Pancreas (tissue), 10 donors: ENCODE measurements around the gene GLP2R. TPM values are rescaled to one million over a fixed set of nuclear protein-coding genes. Genes with fewer than 3 reads are reported as not detected.

Source experiments
- ATAC-seq, 4 donors: fragments of 200-7000 bp; cut with Tn5 transposase; one replicate each; pipeline versions ENCODE4 v1.8.0 to v1.9.1; 2020; ENCODE audit warnings: mild to moderate bottlenecking in 4 of 4, moderate library complexity in 4 of 4
- DNase-seq, 6 donors: peaks; one replicate each; pipeline ENCODE4 v3.0.0-alpha.2; 2020
- FAIRE-seq: peaks from 2 replicates; lab custom pipeline; 2012; peaks lifted over from hg19 to GRCh38; lab: Jason Lieb, UNC
- H3K27ac ChIP-seq, 4 donors: fragments of 200-600 bp; sonication (generic); 1 replicate in 3 of 4; 2 replicates in 1 of 4; pipeline versions ENCODE4 v1.5.0 to v1.8.0; 2020
- H3K27me3 ChIP-seq, 4 donors: fragments of 200-600 bp; one replicate each; pipeline ENCODE4 v1.8.0; 2021
- H3K36me3 ChIP-seq, 3 donors: fragments of 200-600 bp; sonication (generic) in 1 of 3; one replicate each; pipeline versions ENCODE4 v1.5.0 to v1.8.0; 2020 to 2021
- H3K4me1 ChIP-seq, 3 donors: fragments of 200-600 bp; one replicate each; pipeline ENCODE4 v1.8.0; 2021
- H3K4me3 ChIP-seq, 4 donors: fragments of 200-600 bp; sonication (generic) in 2 of 4; one replicate each; pipeline versions ENCODE4 v1.5.0 to v1.8.0; 2020 to 2021
- H3K9me3 ChIP-seq, 4 donors: fragments of 200-600 bp; one replicate each; pipeline ENCODE4 v1.8.0; 2021
- WGBS, 2 donors: extraction: QIAGEN DNeasy Blood & Tissue Kit; methylation state at CpG; one replicate each; pipeline ENCODE4 v1.1.7; 2013; 5-methylcytosine and 5-hydroxymethylcytosine counted together
- intact Hi-C, 3 donors: fragments of 100-400 bp; cut with DNase I; formaldehyde crosslinking; loops; one replicate each; pipeline versions ENCODE4 v1.11.1 to v1.14.2; 2022
- polyA plus RNA-seq, 2 donors: library from polyadenylated mRNA; stranded (reverse); fragments of 200-250 nt; gene quantifications; one replicate each; pipeline ENCODE4 v1.2.3, GENCODE V29; 2013
- total RNA-seq, 6 donors: library from RNA; stranded (reverse); fragmentation: NEBNext Ultra II Directional in 4 of 6; extraction: Animal tissue kit (Norgen Biotek cat#: 25700) in 4 of 6; gene quantifications; one replicate each; pipeline versions ENCODE4 v1.2.1 to v1.2.4, GENCODE V29; 2021 to 2023
- TF ChIP-seq, protein P1 (sequence below), 4 donors: fragments of 200-600 bp; sonication (generic) in 3 of 4; IDR thresholded peaks; one replicate each; pipeline versions ENCODE4 v1.5.0 to v1.8.0; 2021; ENCODE audit warnings: antibody characterized with exemption in 4 of 4
- donor health status: healthy with polysubstance abuse.
- donor health status: DM: no; HTN: no; CAD: no; lungs with moderate emphysema.
- donor health status: DM: no; HTN: no; CAD: no.
- donor health status: control.
- donor health status: control.
- donor health status: Bipolar disorder and iron deficiency.
- donor health status: DM: yes; HTN: yes; CAD: no.
- donor health status: DM: no; HTN: no; CAD: no.
- donor health status: DM: no; HTN: no; CAD: no.
- donor health status: DM: yes; HTN: yes; CAD: no.

The GLP2R gene
- total and polyA plus RNA-seq, 8 donors: 0.39 to 1.7 (median 0.97) TPM

DNA sequence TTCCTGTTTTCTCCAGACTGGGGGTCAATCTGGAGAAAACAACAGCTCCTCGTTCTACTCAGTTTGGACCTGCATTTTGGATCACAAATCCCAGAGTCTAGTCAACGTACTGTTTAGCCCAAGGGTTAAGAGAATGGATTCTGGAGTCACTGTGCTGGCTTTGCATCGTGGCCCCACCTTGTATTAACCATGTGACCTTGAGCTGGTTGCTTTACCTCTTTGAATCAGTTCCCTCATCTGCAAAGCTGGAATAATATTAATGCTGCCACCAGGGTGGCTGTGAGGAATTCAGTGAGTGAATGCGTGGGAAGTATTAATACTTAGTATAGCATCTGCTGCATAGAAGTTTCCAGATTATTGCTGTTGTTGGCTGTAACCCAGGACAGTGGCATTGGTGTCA, 23.0 kb upstream of the GLP2R start:
- intact Hi-C loops: no loop called here
- WGBS, 2 donors: 43 to 47% methylated on average over 4 of the region's 4 CpGs

DNA sequence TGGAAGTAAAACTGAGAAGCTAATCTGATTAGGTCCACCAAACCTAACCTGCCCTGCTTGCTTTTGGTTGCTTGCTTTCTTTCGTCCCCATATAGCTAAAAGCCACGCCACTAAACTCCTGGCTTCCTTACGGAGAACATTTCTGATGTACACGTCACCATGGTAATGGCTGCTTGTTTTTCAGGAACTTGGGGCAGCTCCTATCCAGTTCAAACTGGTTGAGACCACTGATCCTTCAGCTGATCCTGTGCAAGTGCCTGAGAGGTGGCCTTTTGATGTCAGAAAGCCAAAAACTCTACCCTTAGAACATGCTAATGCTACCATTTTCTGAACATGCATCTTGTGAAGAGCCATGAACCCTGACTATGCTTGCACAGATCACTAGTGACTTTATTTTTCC, 20.0 kb upstream of the GLP2R start:
- 32 to 53% methylated on average over 4 of the region's 4 CpGs for WGBS, 2 donors
- Histone ChIP-seq H3K27me3 (peaks cover 0 to 12% (median 0%) of the 10 kb centered on the region in 4 donors), H3K4me3 (no peak overlapping the region), H3K4me1 (no peaks in the 10 kb centered on the region), H3K27ac (no peak overlapping the region), H3K9me3 (no peaks in the 10 kb centered on the region), H3K36me3 (no peaks in the 10 kb centered on the region)
- FAIRE-seq (no peak), ATAC-seq (no peak), DNase-seq (no peak)
- TF ChIP-seq, protein P1, sequence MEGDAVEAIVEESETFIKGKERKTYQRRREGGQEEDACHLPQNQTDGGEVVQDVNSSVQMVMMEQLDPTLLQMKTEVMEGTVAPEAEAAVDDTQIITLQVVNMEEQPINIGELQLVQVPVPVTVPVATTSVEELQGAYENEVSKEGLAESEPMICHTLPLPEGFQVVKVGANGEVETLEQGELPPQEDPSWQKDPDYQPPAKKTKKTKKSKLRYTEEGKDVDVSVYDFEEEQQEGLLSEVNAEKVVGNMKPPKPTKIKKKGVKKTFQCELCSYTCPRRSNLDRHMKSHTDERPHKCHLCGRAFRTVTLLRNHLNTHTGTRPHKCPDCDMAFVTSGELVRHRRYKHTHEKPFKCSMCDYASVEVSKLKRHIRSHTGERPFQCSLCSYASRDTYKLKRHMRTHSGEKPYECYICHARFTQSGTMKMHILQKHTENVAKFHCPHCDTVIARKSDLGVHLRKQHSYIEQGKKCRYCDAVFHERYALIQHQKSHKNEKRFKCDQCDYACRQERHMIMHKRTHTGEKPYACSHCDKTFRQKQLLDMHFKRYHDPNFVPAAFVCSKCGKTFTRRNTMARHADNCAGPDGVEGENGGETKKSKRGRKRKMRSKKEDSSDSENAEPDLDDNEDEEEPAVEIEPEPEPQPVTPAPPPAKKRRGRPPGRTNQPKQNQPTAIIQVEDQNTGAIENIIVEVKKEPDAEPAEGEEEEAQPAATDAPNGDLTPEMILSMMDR (IDR thresholded peaks at IDR 0.05): no peak
- intact Hi-C loops: no loop called here

More for the DNA sequence above, 23.0 kb upstream of the GLP2R start:
- Histone ChIP-seq H3K4me1 (no peaks in the 10 kb centered on the region), H3K4me3 (no peak overlapping the region), H3K27me3 (peaks cover 0 to 24% (median 0%) of the 10 kb centered on the region in 4 donors), H3K9me3 (no peaks in the 10 kb centered on the region), H3K27ac (no peak overlapping the region), H3K36me3 (no peaks in the 10 kb centered on the region)
- FAIRE-seq (no peak), DNase-seq (no peak), ATAC-seq (no peak)
- TF ChIP-seq, protein P1 (IDR thresholded peaks at IDR 0.05): no peak

DNA sequence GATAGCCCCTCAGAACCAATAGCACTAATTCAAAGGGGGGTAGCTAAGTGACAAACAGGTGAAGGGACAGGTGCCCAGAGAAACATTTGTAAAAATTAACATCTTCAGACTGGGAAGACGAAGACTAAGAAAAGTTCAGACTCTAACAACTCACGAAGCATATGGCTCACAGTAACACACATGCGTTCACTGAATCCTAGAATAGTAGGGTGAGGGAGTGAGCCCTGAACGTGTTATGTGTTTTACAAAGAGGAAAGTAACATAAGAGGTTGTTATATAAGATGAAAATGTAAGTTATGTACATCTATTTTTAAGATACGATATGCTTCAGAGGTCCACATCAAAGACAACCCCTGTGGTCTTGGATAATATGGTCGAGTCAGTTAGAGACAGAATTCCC, 19.0 kb upstream of the GLP2R start:
- intact Hi-C loops: no loop called here
- Histone ChIP-seq H3K4me3 (no peak overlapping the region), H3K27me3 (peaks cover 0 to 11% (median 0%) of the 10 kb centered on the region in 4 donors), H3K27ac (no peak overlapping the region), H3K9me3 (no peaks in the 10 kb centered on the region), H3K4me1 (no peaks in the 10 kb centered on the region), H3K36me3 (no peaks in the 10 kb centered on the region)
- 46 to 54% methylated on average over 6 of the region's 6 CpGs for WGBS, 2 donors
- TF ChIP-seq, protein P1 (IDR thresholded peaks at IDR 0.05): no peak
- DNase-seq (no peak), ATAC-seq (no peak), FAIRE-seq (no peak)

DNA sequence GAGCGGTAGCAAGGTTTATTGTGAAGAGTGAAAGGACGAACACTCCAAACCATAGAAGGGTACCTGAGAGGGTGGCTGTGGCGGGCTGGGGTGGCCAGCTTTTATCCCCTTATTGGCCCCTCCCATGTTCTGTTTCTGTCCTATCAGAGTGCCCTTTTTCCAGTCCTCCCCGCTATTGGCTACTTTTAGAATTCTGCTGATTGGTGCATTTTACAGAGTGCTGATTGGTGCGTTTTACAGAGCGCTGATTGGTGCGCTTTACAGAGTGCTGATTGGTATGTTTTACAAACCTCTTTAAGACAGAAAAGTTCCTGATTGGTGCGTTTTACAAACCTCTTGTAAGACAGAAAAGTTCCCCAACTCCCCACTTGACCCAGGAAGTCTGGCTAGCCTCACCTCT, 16.3 kb upstream of the GLP2R start:
- TF ChIP-seq, protein P1 (IDR thresholded peaks at IDR 0.05): no peak
- Histone ChIP-seq H3K4me1 (no peaks in the 10 kb centered on the region), H3K27ac (no peak overlapping the region), H3K9me3 (no peaks in the 10 kb centered on the region), H3K4me3 (no peak overlapping the region), H3K27me3 (no peaks in the 10 kb centered on the region), H3K36me3 (no peaks in the 10 kb centered on the region)
- FAIRE-seq (no peak), ATAC-seq (no peak), DNase-seq (no peak)
- WGBS, 2 donors: 70 to 79% methylated on average over 8 of the region's 8 CpGs
- intact Hi-C loops: no loop called here

DNA sequence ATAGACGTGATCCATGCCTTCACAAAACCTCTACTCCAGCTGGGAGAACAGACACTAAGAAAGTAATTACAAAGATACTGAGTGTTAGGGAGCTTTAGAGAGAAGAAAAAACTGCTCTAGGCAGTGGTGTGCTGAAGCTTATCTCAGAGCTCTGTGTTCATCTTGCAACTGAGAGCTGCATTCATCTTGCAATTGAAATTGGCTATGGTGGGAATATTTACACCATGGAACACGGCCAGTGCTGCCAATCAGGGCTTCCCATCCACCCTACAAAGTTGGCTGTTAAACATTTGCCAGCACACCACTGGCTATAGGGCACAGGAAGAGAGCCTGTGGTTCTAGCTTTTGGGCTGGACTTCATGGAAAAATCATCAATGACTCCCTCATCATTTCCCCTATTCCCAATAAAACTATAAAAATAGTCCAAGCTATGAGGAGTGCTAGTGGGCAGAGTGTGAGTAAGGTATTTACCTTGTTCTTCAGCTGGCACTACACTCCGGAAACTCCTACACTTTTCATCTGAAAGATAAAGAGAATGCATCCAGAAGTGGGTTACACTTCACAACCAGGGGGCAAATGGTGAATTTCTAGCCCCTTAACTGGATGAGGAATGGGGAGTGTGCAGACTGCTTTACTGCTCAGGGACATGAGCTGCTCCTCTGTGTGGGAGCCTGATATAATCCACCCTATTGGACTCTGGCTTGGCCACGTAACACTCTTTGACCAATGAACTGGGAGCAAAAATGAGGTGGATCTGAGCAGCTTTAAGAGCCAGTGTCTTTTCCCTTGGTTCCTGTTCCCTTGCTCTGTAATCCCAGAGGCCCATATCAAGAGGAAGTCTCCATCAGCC, 15.4 kb upstream of the GLP2R start:
- no peaks in the 10 kb centered on the region for H3K36me3 ChIP-seq
- H3K4me1 ChIP-seq: no peaks in the 10 kb centered on the region
- no peak for ATAC-seq
- no peaks in the 10 kb centered on the region for H3K27me3 ChIP-seq
- FAIRE-seq: no peak
- TF ChIP-seq, protein P1 (IDR thresholded peaks at IDR 0.05): no peak
- H3K27ac ChIP-seq: no peak overlapping the region
- H3K9me3 ChIP-seq: no peaks in the 10 kb centered on the region
- WGBS, 2 donors: 30 to 51% methylated on average over 4 of the region's 4 CpGs
- intact Hi-C loops: loop anchor here in 1 of 3 donors (2.0 kb wide), 1 partner anchor 18 kb away; no protein-coding TSS in a partner anchor
- DNase-seq: no peak
- H3K4me3 ChIP-seq: no peak overlapping the region
